Erythroblast (primary cell): ENCODE data around the gene BPI.

Experiments
- GATA1 ChIP-seq: IDR thresholded peaks from 2 replicates; pipeline ENCODE4 v1.6.1; 2011; ENCODE audit warnings: low read depth, mild to moderate bottlenecking, control low read depth, low read length, moderate library complexity
- POLR2A ChIP-seq: IDR thresholded peaks from 2 replicates; pipeline ENCODE4 v1.6.1; 2011; ENCODE audit warnings: mild to moderate bottlenecking, low read length

DNA sequence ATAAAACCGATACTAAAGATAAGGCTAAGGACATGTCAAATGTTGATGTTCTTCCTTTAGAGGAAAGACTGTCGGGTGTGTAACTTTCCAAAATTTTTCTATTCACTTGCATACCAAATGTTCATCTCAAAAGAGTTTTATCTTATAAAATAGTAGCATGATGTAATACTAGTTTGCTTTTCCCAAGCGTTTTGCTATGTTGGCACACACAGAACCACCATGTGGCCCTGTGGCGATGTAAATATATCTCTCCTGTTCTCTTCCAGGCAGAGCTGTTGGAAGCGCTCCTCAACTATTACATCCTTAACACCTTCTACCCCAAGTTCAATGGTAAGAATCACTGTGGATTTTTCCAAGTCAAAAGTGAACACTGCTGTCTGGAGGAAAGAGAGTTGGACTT, 68.8 kb downstream of the BPI start:
- no peak for TF ChIP-seq POLR2A
- no peak for TF ChIP-seq GATA1
